Measurements from ENCODE around the gene C13orf46.

- TF ChIP-seq CTCF (optimal IDR thresholded peaks at IDR 0.05 in 1 of 3, IDR thresholded peaks at IDR 0.05 in 1 of 3, conservative IDR thresholded peaks at IDR 0.05 in 1 of 3; ENCODE audit: extremely low read depth in 1 of 3, insufficient read depth in 2 of 3, low read length in 3 of 3) (no peak), EZH2 (IDR thresholded peaks at IDR 0.05; ENCODE audit: low read length) (no peak)
These were observed at the start of gene C13orf46 for GRCh38 chr13:113973218-113974164.
